ENCODE data around the gene ROCK2. TPM values are rescaled to one million over a fixed set of nuclear protein-coding genes. Genes with fewer than 3 reads are reported as not detected.
A peak's percentile ranks its signal among the peaks of the same experiment; 100 is the strongest.

ROCK2 gene
- total and polyA plus RNA-seq, 2 of the 13 experiments (the other 11 are each of a cell fraction or from before 2014, with no cell fraction given): 38.1 to 119 TPM

DNA sequence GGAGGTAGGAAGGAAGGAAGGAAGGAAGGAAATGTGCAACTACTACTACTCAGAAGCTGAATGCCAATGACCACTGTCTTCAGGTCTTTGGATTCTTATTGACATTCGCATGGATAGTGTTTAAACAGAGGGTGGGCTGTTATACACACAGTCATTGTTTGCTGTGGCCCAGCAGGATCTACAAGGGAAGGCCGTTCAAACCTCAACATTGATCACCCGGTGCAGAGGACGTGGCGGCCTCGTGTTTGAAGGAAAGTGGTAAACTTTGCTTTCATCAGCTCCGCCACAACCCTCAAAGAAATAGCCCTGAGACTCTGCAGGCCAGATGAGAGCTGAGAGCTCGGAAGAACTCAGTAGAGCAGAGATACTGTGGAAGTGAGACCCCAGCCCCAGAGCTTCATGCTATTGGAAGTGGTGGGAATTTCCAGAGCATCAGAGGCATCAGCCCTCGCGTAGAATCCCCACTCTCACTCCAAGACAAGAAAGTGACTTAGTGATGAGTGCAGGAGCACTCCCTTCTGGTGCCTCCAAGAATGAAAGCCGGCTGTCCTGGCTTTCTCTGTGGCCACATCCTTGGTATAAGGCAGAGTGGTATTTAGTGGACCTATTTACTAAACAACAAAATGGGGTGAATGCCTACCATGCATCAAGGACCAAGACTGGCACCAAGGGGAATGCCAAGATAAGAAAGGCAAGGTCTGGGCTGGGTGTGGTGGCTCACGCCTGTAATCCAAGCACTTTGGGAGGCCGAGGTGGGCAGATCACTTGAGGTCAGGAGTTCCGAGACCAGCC, 10.1 kb upstream of the ROCK2 start (continued):
- TF ChIP-seq, protein P1, sequence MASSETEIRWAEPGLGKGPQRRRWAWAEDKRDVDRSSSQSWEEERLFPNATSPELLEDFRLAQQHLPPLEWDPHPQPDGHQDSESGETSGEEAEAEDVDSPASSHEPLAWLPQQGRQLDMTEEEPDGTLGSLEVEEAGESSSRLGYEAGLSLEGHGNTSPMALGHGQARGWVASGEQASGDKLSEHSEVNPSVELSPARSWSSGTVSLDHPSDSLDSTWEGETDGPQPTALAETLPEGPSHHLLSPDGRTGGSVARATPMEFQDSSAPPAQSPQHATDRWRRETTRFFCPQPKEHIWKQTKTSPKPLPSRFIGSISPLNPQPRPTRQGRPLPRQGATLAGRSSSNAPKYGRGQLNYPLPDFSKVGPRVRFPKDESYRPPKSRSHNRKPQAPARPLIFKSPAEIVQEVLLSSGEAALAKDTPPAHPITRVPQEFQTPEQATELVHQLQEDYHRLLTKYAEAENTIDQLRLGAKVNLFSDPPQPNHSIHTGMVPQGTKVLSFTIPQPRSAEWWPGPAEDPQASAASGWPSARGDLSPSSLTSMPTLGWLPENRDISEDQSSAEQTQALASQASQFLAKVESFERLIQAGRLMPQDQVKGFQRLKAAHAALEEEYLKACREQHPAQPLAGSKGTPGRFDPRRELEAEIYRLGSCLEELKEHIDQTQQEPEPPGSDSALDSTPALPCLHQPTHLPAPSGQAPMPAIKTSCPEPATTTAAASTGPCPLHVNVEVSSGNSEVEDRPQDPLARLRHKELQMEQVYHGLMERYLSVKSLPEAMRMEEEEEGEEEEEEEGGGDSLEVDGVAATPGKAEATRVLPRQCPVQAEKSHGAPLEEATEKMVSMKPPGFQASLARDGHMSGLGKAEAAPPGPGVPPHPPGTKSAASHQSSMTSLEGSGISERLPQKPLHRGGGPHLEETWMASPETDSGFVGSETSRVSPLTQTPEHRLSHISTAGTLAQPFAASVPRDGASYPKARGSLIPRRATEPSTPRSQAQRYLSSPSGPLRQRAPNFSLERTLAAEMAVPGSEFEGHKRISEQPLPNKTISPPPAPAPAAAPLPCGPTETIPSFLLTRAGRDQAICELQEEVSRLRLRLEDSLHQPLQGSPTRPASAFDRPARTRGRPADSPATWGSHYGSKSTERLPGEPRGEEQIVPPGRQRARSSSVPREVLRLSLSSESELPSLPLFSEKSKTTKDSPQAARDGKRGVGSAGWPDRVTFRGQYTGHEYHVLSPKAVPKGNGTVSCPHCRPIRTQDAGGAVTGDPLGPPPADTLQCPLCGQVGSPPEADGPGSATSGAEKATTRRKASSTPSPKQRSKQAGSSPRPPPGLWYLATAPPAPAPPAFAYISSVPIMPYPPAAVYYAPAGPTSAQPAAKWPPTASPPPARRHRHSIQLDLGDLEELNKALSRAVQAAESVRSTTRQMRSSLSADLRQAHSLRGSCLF (CRISPR knock-in tag; IDR thresholded peaks at IDR 0.05; ENCODE audit: borderline replicate concordance): no peak
- TF ChIP-seq ZNF614 (CRISPR knock-in tag; IDR thresholded peaks at IDR 0.05; ENCODE audit: borderline replicate concordance) (peak; percentile 98), KLF6 (CRISPR knock-in tag; IDR thresholded peaks at IDR 0.05) (peak; percentile 91), RELA (CRISPR knock-in tag; IDR thresholded peaks at IDR 0.05) (peak; percentile 30; the same call in 1 of the 2 replicates), ZBTB1 (CRISPR knock-in tag; IDR thresholded peaks at IDR 0.05; ENCODE audit: borderline replicate concordance) (no peak; the same call in 1 of the 2 replicates), ZNF572 (CRISPR knock-in tag; IDR thresholded peaks at IDR 0.05) (no peak), POLR2AphosphoS5 (IDR thresholded peaks at IDR 0.05; ENCODE audit: low read depth, low read length) (no peak; the same call in 1 of the 2 replicates), HOXA9 (CRISPR knock-in tag; IDR thresholded peaks at IDR 0.05; ENCODE audit: borderline replicate concordance) (no peak), ZNF747 (CRISPR knock-in tag; IDR thresholded peaks at IDR 0.05; ENCODE audit: borderline replicate concordance) (peak; percentile 96), MAFK (conservative IDR thresholded peaks at IDR 0.05 in 1 of 2, IDR thresholded peaks at IDR 0.05 in 1 of 2; ENCODE audit: low read length in 2 of 2) (peak in 1 of 2 experiments; percentile 9; a peak in 1 of 4 replicates), ZNF746 (CRISPR knock-in tag; IDR thresholded peaks at IDR 0.05) (peak; percentile 100), TBP (CRISPR knock-in tag; IDR thresholded peaks at IDR 0.05) (no peak), FOSL1 (CRISPR knock-in tag; IDR thresholded peaks at IDR 0.05; ENCODE audit: borderline replicate concordance) (peak; percentile 69; the same call in 1 of the 2 replicates)
- TF ChIP-seq, protein P2, sequence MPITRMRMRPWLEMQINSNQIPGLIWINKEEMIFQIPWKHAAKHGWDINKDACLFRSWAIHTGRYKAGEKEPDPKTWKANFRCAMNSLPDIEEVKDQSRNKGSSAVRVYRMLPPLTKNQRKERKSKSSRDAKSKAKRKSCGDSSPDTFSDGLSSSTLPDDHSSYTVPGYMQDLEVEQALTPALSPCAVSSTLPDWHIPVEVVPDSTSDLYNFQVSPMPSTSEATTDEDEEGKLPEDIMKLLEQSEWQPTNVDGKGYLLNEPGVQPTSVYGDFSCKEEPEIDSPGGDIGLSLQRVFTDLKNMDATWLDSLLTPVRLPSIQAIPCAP (CRISPR knock-in tag; IDR thresholded peaks at IDR 0.05; ENCODE audit: low read depth): no peak
- TF ChIP-seq, protein P3, sequence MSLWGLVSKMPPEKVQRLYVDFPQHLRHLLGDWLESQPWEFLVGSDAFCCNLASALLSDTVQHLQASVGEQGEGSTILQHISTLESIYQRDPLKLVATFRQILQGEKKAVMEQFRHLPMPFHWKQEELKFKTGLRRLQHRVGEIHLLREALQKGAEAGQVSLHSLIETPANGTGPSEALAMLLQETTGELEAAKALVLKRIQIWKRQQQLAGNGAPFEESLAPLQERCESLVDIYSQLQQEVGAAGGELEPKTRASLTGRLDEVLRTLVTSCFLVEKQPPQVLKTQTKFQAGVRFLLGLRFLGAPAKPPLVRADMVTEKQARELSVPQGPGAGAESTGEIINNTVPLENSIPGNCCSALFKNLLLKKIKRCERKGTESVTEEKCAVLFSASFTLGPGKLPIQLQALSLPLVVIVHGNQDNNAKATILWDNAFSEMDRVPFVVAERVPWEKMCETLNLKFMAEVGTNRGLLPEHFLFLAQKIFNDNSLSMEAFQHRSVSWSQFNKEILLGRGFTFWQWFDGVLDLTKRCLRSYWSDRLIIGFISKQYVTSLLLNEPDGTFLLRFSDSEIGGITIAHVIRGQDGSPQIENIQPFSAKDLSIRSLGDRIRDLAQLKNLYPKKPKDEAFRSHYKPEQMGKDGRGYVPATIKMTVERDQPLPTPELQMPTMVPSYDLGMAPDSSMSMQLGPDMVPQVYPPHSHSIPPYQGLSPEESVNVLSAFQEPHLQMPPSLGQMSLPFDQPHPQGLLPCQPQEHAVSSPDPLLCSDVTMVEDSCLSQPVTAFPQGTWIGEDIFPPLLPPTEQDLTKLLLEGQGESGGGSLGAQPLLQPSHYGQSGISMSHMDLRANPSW (CRISPR knock-in tag; IDR thresholded peaks at IDR 0.05; ENCODE audit: borderline replicate concordance): peak; percentile 75; the same call in 1 of the 2 replicates
- TF ChIP-seq, protein P4, sequence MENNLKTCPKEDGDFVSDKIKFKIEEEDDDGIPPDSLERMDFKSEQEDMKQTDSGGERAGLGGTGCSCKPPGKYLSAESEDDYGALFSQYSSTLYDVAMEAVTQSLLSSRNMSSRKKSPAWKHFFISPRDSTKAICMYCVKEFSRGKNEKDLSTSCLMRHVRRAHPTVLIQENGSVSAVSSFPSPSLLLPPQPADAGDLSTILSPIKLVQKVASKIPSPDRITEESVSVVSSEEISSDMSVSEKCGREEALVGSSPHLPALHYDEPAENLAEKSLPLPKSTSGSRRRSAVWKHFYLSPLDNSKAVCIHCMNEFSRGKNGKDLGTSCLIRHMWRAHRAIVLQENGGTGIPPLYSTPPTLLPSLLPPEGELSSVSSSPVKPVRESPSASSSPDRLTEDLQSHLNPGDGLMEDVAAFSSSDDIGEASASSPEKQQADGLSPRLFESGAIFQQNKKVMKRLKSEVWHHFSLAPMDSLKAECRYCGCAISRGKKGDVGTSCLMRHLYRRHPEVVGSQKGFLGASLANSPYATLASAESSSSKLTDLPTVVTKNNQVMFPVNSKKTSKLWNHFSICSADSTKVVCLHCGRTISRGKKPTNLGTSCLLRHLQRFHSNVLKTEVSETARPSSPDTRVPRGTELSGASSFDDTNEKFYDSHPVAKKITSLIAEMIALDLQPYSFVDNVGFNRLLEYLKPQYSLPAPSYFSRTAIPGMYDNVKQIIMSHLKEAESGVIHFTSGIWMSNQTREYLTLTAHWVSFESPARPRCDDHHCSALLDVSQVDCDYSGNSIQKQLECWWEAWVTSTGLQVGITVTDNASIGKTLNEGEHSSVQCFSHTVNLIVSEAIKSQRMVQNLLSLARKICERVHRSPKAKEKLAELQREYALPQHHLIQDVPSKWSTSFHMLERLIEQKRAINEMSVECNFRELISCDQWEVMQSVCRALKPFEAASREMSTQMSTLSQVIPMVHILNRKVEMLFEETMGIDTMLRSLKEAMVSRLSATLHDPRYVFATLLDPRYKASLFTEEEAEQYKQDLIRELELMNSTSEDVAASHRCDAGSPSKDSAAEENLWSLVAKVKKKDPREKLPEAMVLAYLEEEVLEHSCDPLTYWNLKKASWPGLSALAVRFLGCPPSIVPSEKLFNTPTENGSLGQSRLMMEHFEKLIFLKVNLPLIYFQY (CRISPR knock-in tag; IDR thresholded peaks at IDR 0.05; ENCODE audit: borderline replicate concordance): peak; percentile 97

All from HepG2 (cell line).